Gastroesophageal sphincter (tissue), 4 donors: ENCODE results near the gene CXCL16. TPM values are rescaled to one million over a fixed set of nuclear protein-coding genes. Genes with fewer than 3 reads are reported as not detected.
A peak's percentile ranks its signal among the peaks of the same experiment; 100 is the strongest.
"Not testable (repeated sequence)": the region's sequence is repeated elsewhere in the genome, so short reads cannot be mapped to it uniquely, and the experiment has no call there.

Source experiments
- ATAC-seq: fragments of 150-250 bp; one replicate; pipeline ENCODE4 v1.9.1; 2016; ENCODE audit warnings: mild to moderate bottlenecking, moderate library complexity
- H3K27ac ChIP-seq, 4 donors: fragments of 200-600 bp; sonication (generic) in 3 of 4; 1 replicate in 3 of 4; 2 replicates in 1 of 4; pipeline ENCODE4 v1.5.1; 2016 to 2019
- H3K27me3 ChIP-seq: fragments of 200-600 bp; sonication (generic); one replicate; pipeline ENCODE4 v1.5.1; 2019
- H3K36me3 ChIP-seq, 2 donors: fragments of 200-600 bp; sonication (generic); one replicate each; pipeline ENCODE4 v1.5.1; 2019; ENCODE audit warnings: control low read depth in 1 of 2
- H3K4me1 ChIP-seq, 3 donors: fragments of 200-600 bp; sonication (generic); 1 replicate in 2 of 3; 2 replicates in 1 of 3; pipeline ENCODE4 v1.5.1; 2016 to 2019; ENCODE audit warnings: control low read depth in 2 of 3
- H3K4me3 ChIP-seq, 2 donors: fragments of 200-600 bp; sonication (generic); one replicate each; pipeline ENCODE4 v1.5.1; 2019; ENCODE audit warnings: mild to moderate bottlenecking in 1 of 2, moderate library complexity in 1 of 2
- H3K9me3 ChIP-seq, 3 donors: fragments of 200-600 bp; sonication (generic); one replicate each; pipeline ENCODE4 v1.5.1; 2017 to 2019; ENCODE audit warnings: control low read depth in 2 of 3
- EP300 ChIP-seq: sonication (generic); formaldehyde crosslinking; IDR thresholded peaks from one replicate; pipeline ENCODE4 v1.6.1; 2017; ENCODE audit warnings: antibody characterized with exemption, mild to moderate bottlenecking
- POLR2A ChIP-seq, 2 donors: fragments of 450-650 bp; IDR thresholded peaks; one replicate each; pipeline ENCODE4 v1.6.1; 2017; ENCODE audit warnings: antibody characterized with exemption in 2 of 2, mild to moderate bottlenecking in 2 of 2, moderate library complexity in 1 of 2
- POLR2AphosphoS5 ChIP-seq: sonication (generic); formaldehyde crosslinking; IDR thresholded peaks from one replicate; pipeline ENCODE4 v1.6.1; 2017; ENCODE audit warnings: antibody characterized with exemption
- WGBS, 2 donors: methylation state at CpG; one replicate each; pipeline ENCODE4 v1.1.5; 2018; ENCODE audit warnings: low coverage in 1 of 2; 5-methylcytosine and 5-hydroxymethylcytosine counted together
- total RNA-seq, 4 donors: library from RNA; depleted of rRNA; stranded (reverse); fragments of >200 nt; gene quantifications; one replicate each; pipeline ENCODE4 v1.1.0, GENCODE V29; 2016
- TF ChIP-seq, protein P1 (sequence below), 4 experiments: fragments of 200-600 bp in 2 of 4; fragments of 450-650 bp in 2 of 4; sonication (generic) in 1 of 4; IDR thresholded peaks; one replicate each; pipeline ENCODE4 v1.5.1; 2017 to 2019; ENCODE audit warnings: antibody characterized with exemption in 4 of 4, mild to moderate bottlenecking in 2 of 4, moderate library complexity in 2 of 4

The CXCL16 gene
- total RNA-seq, 4 donors from 2014 or later, result 5.3 to 11.6 (median 8.3) TPM

DNA sequence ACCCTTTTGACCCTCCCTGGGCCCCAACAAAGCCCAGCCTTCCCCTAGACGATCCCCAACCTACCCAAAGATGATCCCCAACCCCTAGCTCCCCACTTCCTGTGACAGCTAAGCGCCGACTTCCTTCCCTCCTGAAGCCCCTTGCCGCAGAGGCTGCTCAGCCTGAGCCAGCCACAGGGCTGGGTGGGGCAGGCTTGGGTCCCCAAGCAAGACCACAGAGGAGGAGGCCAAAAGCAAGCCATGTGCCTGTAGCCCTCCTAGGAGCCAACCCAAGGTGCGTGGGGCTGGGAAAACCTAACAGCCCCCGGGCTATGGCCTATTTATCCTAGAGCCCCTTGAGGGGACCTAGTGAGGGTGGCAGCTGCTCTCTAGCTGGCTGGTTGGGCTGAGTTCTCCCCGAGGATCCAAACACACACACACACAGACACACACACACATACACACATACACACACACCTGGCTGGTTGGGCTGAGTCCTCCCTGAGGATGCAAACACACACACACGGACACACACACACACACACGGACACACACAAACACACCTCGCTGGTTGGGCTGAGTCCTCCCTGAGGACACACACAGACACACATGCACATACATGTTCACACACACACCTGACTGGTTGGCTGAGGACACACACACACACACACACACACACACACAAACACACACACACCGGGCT lies 24.5 kb downstream of the CXCL16 start:
- Histone ChIP-seq H3K4me1 (peaks cover 0 to 25% (median 6%) of the 10 kb centered on the region in 3 donors), H3K36me3 (peaks cover 0 to 51% of the 10 kb centered on the region in 2 donors), H3K27ac (peak overlapping the region in 1 of 4 donors; percentile 21), H3K4me3 (no peak overlapping the region), H3K9me3 (no peaks in the 10 kb centered on the region), H3K27me3 (no peaks in the 10 kb centered on the region)
- no peak for ATAC-seq
- TF ChIP-seq POLR2A (IDR thresholded peaks at IDR 0.05), result no peak
- WGBS, 2 donors, result 71% methylated on average over 1 of the region's 11 CpGs; no CpG with 5 or more reads in 1 of the 2 donors

DNA sequence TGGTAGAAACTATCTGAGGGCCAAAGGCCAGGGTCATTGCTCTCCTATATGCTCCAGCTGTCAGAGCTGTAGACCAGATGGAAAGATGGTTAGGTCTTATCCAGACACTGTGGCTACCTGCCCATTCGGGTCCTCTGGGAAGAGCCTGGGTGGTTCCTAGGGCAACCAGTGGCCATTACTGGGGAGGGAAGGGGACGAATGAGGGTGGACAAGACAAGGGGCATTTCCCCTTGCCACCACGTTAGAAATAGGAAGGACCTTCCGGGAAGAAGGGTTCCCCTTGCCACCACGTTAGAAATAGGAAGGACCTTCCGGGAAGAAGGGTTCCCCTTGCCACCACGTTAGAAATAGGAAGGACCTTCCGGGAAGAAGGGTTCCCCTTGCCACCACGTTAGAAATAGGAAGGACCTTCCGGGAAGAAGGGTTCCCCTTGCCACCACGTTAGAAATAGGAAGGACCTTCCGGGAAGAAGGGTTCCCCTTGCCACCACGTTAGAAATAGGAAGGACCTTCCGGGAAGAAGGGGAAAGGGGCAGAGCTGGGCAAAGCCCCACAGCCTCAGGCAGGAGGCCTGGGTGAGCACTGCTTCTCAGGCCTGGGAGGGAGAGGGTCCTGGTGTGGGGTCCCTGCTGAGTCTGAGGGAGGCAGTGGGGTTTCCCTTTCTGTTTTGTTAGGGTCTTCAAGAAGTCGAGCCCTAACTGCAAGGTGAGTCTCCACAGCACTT lies 25.2 kb downstream of the CXCL16 start:
- peaks cover 0 to 44% of the 10 kb centered on the region in 2 donors for H3K36me3 ChIP-seq
- 89 to 92% methylated on average over 2 to 6 of the region's 15 CpGs for WGBS, 2 donors
- H3K4me1 ChIP-seq, result peaks cover 0 to 28% (median 6%) of the 10 kb centered on the region in 3 donors
- not testable (repeated sequence) for H3K9me3 ChIP-seq, ATAC-seq, H3K27me3 ChIP-seq, H3K4me3 ChIP-seq
- H3K27ac ChIP-seq, result peak overlapping the region in 1 of 4 donors; percentile 21

DNA sequence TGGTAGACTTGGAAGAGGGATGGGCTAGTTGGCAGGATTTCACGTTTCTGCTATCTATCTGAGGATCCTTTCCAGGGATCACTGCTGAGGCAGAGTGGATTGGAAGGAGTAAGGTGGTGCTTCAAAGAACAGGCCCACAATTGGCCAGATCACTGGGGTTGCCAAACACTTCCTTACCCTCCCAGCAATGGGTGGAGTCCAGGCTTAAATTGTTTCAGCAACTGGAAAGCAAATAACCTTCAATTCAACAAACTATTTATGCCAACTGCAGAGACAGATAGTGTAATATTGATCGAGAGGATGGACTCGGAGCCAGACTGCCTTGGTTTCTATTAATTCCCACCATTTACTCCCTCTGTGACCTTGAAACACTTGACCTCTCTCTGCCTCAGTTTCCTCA lies 27.2 kb downstream of the CXCL16 start:
- peak overlapping the region in 1 of 2 donors; percentile 74 for H3K4me3 ChIP-seq
- peak overlapping the region in 2 of 4 donors; percentile 43 to 91 for H3K27ac ChIP-seq
- peaks cover 0 to 34% (median 6%) of the 10 kb centered on the region in 3 donors for H3K4me1 ChIP-seq
- ATAC-seq, result no peak
- WGBS, 2 donors, result 76 to 93% methylated on average over 3 of the region's 3 CpGs
- TF ChIP-seq POLR2A (IDR thresholded peaks at IDR 0.05), result no peak
- no peak for TF ChIP-seq EP300
- H3K27me3 ChIP-seq, result no peaks in the 10 kb centered on the region
- peaks cover 0 to 25% of the 10 kb centered on the region in 2 donors for H3K36me3 ChIP-seq
- H3K9me3 ChIP-seq, result no peaks in the 10 kb centered on the region

DNA sequence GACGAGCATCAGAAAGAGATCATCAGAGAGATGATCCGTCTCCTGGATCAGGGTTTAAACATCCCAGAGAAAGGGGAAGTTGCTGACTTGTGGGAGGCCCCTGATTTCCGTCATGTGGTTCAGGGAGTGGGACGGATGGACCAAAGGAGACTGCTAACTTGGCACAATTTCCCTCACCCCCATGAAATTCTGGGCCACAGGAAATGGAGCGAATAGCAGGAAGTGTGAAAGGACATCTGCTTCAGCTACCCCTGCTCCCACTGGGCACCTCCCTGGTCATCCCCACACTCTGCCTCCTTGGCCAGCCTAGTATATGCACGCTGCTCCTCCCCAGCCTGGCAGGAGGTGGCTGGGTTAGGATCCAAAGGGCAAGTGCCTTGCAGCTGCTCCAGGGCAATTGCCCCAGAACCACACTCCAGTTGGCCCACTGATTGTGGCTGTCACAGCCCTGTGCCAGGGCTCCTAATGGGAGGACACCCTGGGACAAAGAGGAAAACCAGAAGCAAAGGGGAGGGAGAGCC lies 28.0 kb downstream of the CXCL16 start:
- no peak for ATAC-seq

DNA sequence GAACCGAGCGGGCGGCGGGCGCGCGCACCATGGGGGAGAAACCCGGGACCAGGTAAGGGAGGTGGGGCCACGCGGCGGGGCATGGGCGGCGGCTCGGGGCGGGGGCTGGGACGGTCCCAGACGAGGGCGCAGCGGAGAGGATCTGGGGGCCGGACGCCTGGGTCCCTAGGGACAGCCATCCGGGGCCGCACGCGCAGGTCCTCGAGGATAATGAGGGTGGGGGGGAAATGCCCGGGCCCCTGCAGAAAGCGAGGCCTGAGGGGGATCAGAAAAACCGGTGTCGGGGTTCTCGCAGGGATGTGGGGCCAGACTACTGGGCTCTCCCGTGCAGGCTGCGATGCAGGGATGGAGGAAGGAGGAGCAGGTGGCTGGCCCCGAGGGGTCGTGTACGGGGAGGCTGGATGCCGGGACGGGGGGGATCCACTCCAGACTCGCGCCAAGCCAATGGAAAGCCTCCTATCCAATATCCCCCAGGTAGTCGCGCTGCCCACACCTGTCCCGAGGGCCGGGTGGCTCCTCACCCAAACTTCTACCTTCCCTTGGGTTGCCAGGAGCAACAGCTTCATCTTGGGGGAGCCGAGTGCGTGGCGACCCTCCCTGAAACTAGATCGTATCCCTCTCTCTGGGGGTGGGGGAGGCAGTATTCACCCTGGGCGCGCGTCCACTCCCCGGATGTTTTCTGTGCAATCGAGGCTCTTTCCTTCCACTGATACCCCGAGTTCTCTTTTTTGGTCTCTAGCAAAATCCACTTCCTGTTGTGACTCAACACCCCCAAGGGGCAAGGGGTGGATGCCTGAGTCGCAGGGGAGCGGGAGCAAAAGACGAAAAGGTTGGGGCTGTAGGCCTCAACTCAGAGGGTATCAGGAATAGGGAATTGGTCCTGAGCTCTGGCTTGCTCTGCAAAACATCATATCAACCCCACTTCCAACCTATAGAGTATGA lies 28.8 kb downstream of the CXCL16 start:
- WGBS, 2 donors, result 1 to 12% methylated on average over 18 to 25 of the region's 57 CpGs
- Histone ChIP-seq H3K36me3 (peaks cover 0 to 9% of the 10 kb centered on the region in 2 donors), H3K9me3 (no peaks in the 10 kb centered on the region), H3K4me3 (peak overlapping the region; percentile 52 to 74), H3K4me1 (peaks cover 0 to 34% (median 6%) of the 10 kb centered on the region in 3 donors), H3K27ac (peak overlapping the region; percentile 36 to 91 (median 84)), H3K27me3 (no peaks in the 10 kb centered on the region)
- ATAC-seq, result no peak
- TF ChIP-seq POLR2AphosphoS5, result no peak
- peak in 1 of 2 donors; percentile 12 for TF ChIP-seq POLR2A (IDR thresholded peaks at IDR 0.05)
- TF ChIP-seq EP300, result no peak
- TF ChIP-seq, protein P1, sequence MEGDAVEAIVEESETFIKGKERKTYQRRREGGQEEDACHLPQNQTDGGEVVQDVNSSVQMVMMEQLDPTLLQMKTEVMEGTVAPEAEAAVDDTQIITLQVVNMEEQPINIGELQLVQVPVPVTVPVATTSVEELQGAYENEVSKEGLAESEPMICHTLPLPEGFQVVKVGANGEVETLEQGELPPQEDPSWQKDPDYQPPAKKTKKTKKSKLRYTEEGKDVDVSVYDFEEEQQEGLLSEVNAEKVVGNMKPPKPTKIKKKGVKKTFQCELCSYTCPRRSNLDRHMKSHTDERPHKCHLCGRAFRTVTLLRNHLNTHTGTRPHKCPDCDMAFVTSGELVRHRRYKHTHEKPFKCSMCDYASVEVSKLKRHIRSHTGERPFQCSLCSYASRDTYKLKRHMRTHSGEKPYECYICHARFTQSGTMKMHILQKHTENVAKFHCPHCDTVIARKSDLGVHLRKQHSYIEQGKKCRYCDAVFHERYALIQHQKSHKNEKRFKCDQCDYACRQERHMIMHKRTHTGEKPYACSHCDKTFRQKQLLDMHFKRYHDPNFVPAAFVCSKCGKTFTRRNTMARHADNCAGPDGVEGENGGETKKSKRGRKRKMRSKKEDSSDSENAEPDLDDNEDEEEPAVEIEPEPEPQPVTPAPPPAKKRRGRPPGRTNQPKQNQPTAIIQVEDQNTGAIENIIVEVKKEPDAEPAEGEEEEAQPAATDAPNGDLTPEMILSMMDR (IDR thresholded peaks at IDR 0.05), result peak in 1 of 4 experiments; percentile 7

More for the DNA sequence above, 28.0 kb downstream of the CXCL16 start:
- no peaks in the 10 kb centered on the region for H3K27me3 ChIP-seq
- no peaks in the 10 kb centered on the region for H3K9me3 ChIP-seq
- peaks cover 0 to 17% of the 10 kb centered on the region in 2 donors for H3K36me3 ChIP-seq
- WGBS, 2 donors, result 63% methylated on average over 5 of the region's 6 CpGs; no CpG with 5 or more reads in 1 of the 2 donors
- peak overlapping the region in 3 of 4 donors; percentile 43 to 91 (median 87) for H3K27ac ChIP-seq
- H3K4me3 ChIP-seq, result peak overlapping the region in 1 of 2 donors; percentile 74
- no peak for TF ChIP-seq EP300
- no peak for TF ChIP-seq POLR2A (IDR thresholded peaks at IDR 0.05)
- TF ChIP-seq, protein P1 (IDR thresholded peaks at IDR 0.05), result no peak
- no peak for TF ChIP-seq POLR2AphosphoS5
- peaks cover 0 to 34% (median 6%) of the 10 kb centered on the region in 3 donors for H3K4me1 ChIP-seq
